Mesenchymal stem cell (in vitro differentiated cells and primary cell): ENCODE results near the gene TEC.

Experiments
- DNase-seq: peaks from one replicate; pipeline ENCODE4 v3.0.0-alpha.2; 2013
- H2AFZ ChIP-seq: one replicate; pipeline ENCODE4 v1.6.1; 2013; ENCODE audit warnings: low read depth, mild to moderate bottlenecking, control low read depth, inconsistent platforms, low read length, moderate library complexity
- H2AK5ac ChIP-seq: 2 replicates; pipeline ENCODE4 v1.6.1; 2013; ENCODE audit warnings: low read length, moderate library complexity, mild to moderate bottlenecking, inconsistent platforms; ENCODE audit not compliant: severe bottlenecking
- H2BK120ac ChIP-seq: one replicate; pipeline ENCODE4 v1.6.1; 2013; ENCODE audit warnings: low read depth, mild to moderate bottlenecking, inconsistent platforms, low read length, moderate library complexity
- H2BK12ac ChIP-seq, 2 experiments: one replicate each; pipeline ENCODE4 v1.6.1; 2013; ENCODE audit warnings: inconsistent platforms in 2 of 2, low read length in 2 of 2, mild to moderate bottlenecking in 2 of 2, moderate library complexity in 2 of 2, control low read depth in 1 of 2
- H2BK15ac ChIP-seq: one replicate; pipeline ENCODE4 v1.6.1; 2013; ENCODE audit warnings: mild to moderate bottlenecking, low read depth, inconsistent platforms; ENCODE audit not compliant: poor library complexity, severe bottlenecking
- H2BK5ac ChIP-seq: 2 replicates; pipeline ENCODE4 v1.6.1; 2013; ENCODE audit warnings: low read depth, mild to moderate bottlenecking, low read length, control low read depth, inconsistent platforms; ENCODE audit not compliant: poor library complexity, severe bottlenecking
- H3K14ac ChIP-seq, 2 experiments: one replicate each; pipeline ENCODE4 v1.6.1; 2013; ENCODE audit warnings: inconsistent platforms in 2 of 2, low read length in 2 of 2, control low read depth in 1 of 2, mild to moderate bottlenecking in 1 of 2, moderate library complexity in 1 of 2
- H3K18ac ChIP-seq, 2 experiments: one replicate each; pipeline ENCODE4 v1.6.1; 2013; ENCODE audit warnings: inconsistent platforms in 2 of 2, low read length in 2 of 2, control low read depth in 1 of 2, low read depth in 1 of 2, mild to moderate bottlenecking in 1 of 2
- H3K23ac ChIP-seq, 2 experiments: one replicate each; pipeline ENCODE4 v1.6.1; 2013; ENCODE audit warnings: inconsistent platforms in 2 of 2, low read length in 2 of 2, mild to moderate bottlenecking in 2 of 2, moderate library complexity in 2 of 2, control low read depth in 1 of 2
- H3K27ac ChIP-seq: 2 replicates; pipeline ENCODE4 v1.5.1; 2013; ENCODE audit warnings: mild to moderate bottlenecking, moderate library complexity, low read length, control low read depth, inconsistent platforms; ENCODE audit not compliant: poor library complexity, severe bottlenecking
- H3K27me3 ChIP-seq, 2 experiments: 2 replicates each; pipeline versions ENCODE4 v1.6.1 to v1.7.0; 2013; ENCODE audit warnings: low read length in 2 of 2, mild to moderate bottlenecking in 2 of 2, moderate library complexity in 2 of 2, control low read depth in 1 of 2, inconsistent platforms in 1 of 2; ENCODE audit not compliant: control insufficient read depth in 1 of 2, insufficient read depth in 1 of 2
- H3K36me3 ChIP-seq, 2 experiments: 2 replicates each; pipeline versions ENCODE4 v1.6.1 to v1.7.0; 2013; ENCODE audit warnings: low read length in 2 of 2, control low read depth in 1 of 2, inconsistent platforms in 1 of 2, low read depth in 1 of 2, mild to moderate bottlenecking in 1 of 2; ENCODE audit not compliant: insufficient read depth in 2 of 2, control insufficient read depth in 1 of 2
- H3K4ac ChIP-seq, 2 experiments: one replicate each; pipeline ENCODE4 v1.6.1; 2013; ENCODE audit warnings: inconsistent platforms in 2 of 2, low read length in 2 of 2, mild to moderate bottlenecking in 2 of 2, moderate library complexity in 2 of 2, control low read depth in 1 of 2, low read depth in 1 of 2
- H3K4me1 ChIP-seq: 2 replicates; pipeline ENCODE4 v1.6.1; 2013; ENCODE audit warnings: low read depth, low read length, control low read depth; ENCODE audit not compliant: control insufficient read depth, insufficient read depth
- H3K4me2 ChIP-seq: 2 replicates; pipeline ENCODE4 v1.6.1; 2013; ENCODE audit warnings: low read length, mild to moderate bottlenecking, inconsistent platforms; ENCODE audit not compliant: poor library complexity, severe bottlenecking
- H3K4me3 ChIP-seq, 2 experiments: 2 replicates each; pipeline versions ENCODE4 v1.5.1 to v1.7.0; 2013; ENCODE audit warnings: low read length in 2 of 2, mild to moderate bottlenecking in 2 of 2, control low read depth in 1 of 2, low read depth in 1 of 2; ENCODE audit not compliant: insufficient read depth in 1 of 2
- H3K79me1 ChIP-seq: replicated peaks from 2 replicates; pipeline ENCODE4 v1.6.1; 2013; ENCODE audit warnings: mild to moderate bottlenecking, control low read depth, low read length, inconsistent platforms; ENCODE audit not compliant: poor library complexity, severe bottlenecking
- H3K9ac ChIP-seq: 2 replicates; pipeline ENCODE4 v1.7.0; 2013; ENCODE audit warnings: mild to moderate bottlenecking, low read length, moderate library complexity
- H3K9me3 ChIP-seq: 2 replicates; pipeline ENCODE4 v1.7.0; 2013; ENCODE audit warnings: mild to moderate bottlenecking, low read length; ENCODE audit not compliant: control insufficient read depth
- H4K8ac ChIP-seq: one replicate; pipeline ENCODE4 v1.6.1; 2013; ENCODE audit warnings: inconsistent platforms, mild to moderate bottlenecking, low read length, moderate library complexity
- H4K91ac ChIP-seq: one replicate; pipeline ENCODE4 v1.6.1; 2013; ENCODE audit warnings: mild to moderate bottlenecking, low read length, inconsistent platforms
- WGBS: methylation state at CpG from one replicate; pipeline ENCODE4 v1.1.7; 2013; ENCODE audit warnings: mixed read lengths; 5-methylcytosine and 5-hydroxymethylcytosine counted together

Gene TEC

GRCh38 chr4:48227662-48228061 lies 42.0 kb downstream of the TEC start:
- Histone ChIP-seq H3K36me3 (peaks cover 0 to 4% of the 10 kb centered on the region in 2 experiments), H2AFZ (peak overlapping the region; percentile 42), H2BK12ac (no peak overlapping the region), H2BK15ac (no peak overlapping the region), H3K4ac (no peak overlapping the region), H3K4me1 (peaks cover 3% of the 10 kb centered on the region), H3K9me3 (no peaks in the 10 kb centered on the region), H3K27me3 (no peaks in the 10 kb centered on the region), H3K79me1 (peaks cover 8% of the 10 kb centered on the region), H2AK5ac (no peak overlapping the region), H3K4me3 (no peak overlapping the region), H3K27ac (no peak overlapping the region), H3K9ac (no peak overlapping the region), H3K14ac (no peak overlapping the region), H3K23ac (no peak overlapping the region), H2BK120ac (no peak overlapping the region), H4K8ac (no peak overlapping the region), H3K18ac (no peak overlapping the region), H3K4me2 (no peak overlapping the region), H4K91ac (no peak overlapping the region), H2BK5ac (no peak overlapping the region)
- 64% methylated on average over 2 of the region's 4 CpGs for WGBS
- no peak for DNase-seq

- Histone ChIP-seq H3K18ac (no peak overlapping the region), H3K4me1 (peaks cover 3% of the 10 kb centered on the region), H4K8ac (no peak overlapping the region), H2BK120ac (no peak overlapping the region), H3K9me3 (no peaks in the 10 kb centered on the region), H3K27me3 (no peaks in the 10 kb centered on the region), H3K36me3 (peaks cover 0 to 4% of the 10 kb centered on the region in 2 experiments), H4K91ac (no peak overlapping the region), H2BK12ac (no peak overlapping the region), H3K14ac (no peak overlapping the region), H2BK5ac (no peak overlapping the region), H2AK5ac (no peak overlapping the region), H3K79me1 (peaks cover 3% of the 10 kb centered on the region), H3K4me2 (no peak overlapping the region), H3K27ac (no peak overlapping the region), H3K4me3 (no peak overlapping the region), H3K4ac (no peak overlapping the region), H2BK15ac (no peak overlapping the region), H3K9ac (no peak overlapping the region), H3K23ac (no peak overlapping the region), H2AFZ (no peak overlapping the region)
- 95% methylated on average over 2 of the region's 4 CpGs for WGBS
- DNase-seq: no peak
Measured at GRCh38 chr4:48226199-48226598, 43.4 kb downstream of the TEC start.

GRCh38 chr4:48225368-48226141 lies 44.1 kb downstream of the TEC start:
- no peak overlapping the region for H3K14ac ChIP-seq
- H3K79me1 ChIP-seq: peaks cover 2% of the 10 kb centered on the region
- H3K23ac ChIP-seq: no peak overlapping the region
- no peak overlapping the region for H4K91ac ChIP-seq
- no peak overlapping the region for H2AFZ ChIP-seq
- no peak overlapping the region for H3K9ac ChIP-seq
- H3K4me3 ChIP-seq: no peak overlapping the region
- H2BK5ac ChIP-seq: no peak overlapping the region
- no peak for DNase-seq
- H2BK120ac ChIP-seq: no peak overlapping the region
- no peak overlapping the region for H3K18ac ChIP-seq
- H3K4me2 ChIP-seq: no peak overlapping the region
- no peak overlapping the region for H2BK15ac ChIP-seq
- H3K4ac ChIP-seq: no peak overlapping the region
- no peaks in the 10 kb centered on the region for H3K9me3 ChIP-seq
- H3K27ac ChIP-seq: no peak overlapping the region
- 94% methylated on average over 7 of the region's 7 CpGs for WGBS
- no peaks in the 10 kb centered on the region for H3K27me3 ChIP-seq
- H2AK5ac ChIP-seq: no peak overlapping the region
- H3K4me1 ChIP-seq: peaks cover 3% of the 10 kb centered on the region
- H4K8ac ChIP-seq: no peak overlapping the region
- peaks cover 0 to 4% of the 10 kb centered on the region in 2 experiments for H3K36me3 ChIP-seq
- no peak overlapping the region for H2BK12ac ChIP-seq

GRCh38 chr4:48224606-48225005 lies 45.0 kb downstream of the TEC start:
- Histone ChIP-seq H2BK5ac (no peak overlapping the region), H3K27me3 (no peaks in the 10 kb centered on the region), H3K4me1 (peaks cover 3% of the 10 kb centered on the region), H3K9ac (no peak overlapping the region), H3K14ac (no peak overlapping the region), H3K27ac (no peak overlapping the region), H4K8ac (no peak overlapping the region), H3K9me3 (no peaks in the 10 kb centered on the region), H2BK120ac (no peak overlapping the region), H3K23ac (no peak overlapping the region), H3K36me3 (peaks cover 0 to 4% of the 10 kb centered on the region in 2 experiments), H2AK5ac (no peak overlapping the region), H2AFZ (no peak overlapping the region), H3K4me3 (no peak overlapping the region), H2BK12ac (no peak overlapping the region), H4K91ac (no peak overlapping the region), H3K18ac (no peak overlapping the region), H3K4me2 (no peak overlapping the region), H2BK15ac (no peak overlapping the region), H3K79me1 (peaks cover 2% of the 10 kb centered on the region), H3K4ac (no peak overlapping the region)
- no peak for DNase-seq
- 100% methylated on average over 2 of the region's 5 CpGs for whole genome bisulfite sequencing
